HG02973 (cell line): ENCODE measurements around the gene MED29.

Source experiments
- ATAC-seq: cut with Tn5 transposase; IDR thresholded peaks from one replicate; pipeline ENCODE4 v1.9.1; 2021; ENCODE audit warnings: moderate library complexity; ENCODE audit not compliant: unreplicated experiment

MED29 gene

DNA sequence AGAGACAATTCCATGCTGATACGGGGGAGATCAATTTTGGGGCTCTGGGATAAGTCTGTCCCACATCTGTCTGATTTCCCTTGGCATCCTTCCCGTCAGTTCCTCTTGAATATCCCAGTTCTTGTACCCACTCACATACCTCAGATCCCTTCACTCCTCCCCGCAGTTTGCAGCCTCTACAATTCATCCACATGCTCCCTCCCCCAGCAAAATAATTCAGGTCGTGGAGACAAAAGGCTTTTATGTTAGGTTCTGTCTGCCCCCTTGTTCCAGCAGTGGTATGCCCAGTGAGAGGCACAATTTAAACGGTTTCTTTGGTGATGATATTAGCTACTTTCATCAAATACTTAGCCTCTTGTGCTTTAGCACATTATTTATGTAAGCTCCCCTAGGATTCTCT is 35.0 kb downstream of the MED29 start:
- no peak for ATAC-seq

DNA sequence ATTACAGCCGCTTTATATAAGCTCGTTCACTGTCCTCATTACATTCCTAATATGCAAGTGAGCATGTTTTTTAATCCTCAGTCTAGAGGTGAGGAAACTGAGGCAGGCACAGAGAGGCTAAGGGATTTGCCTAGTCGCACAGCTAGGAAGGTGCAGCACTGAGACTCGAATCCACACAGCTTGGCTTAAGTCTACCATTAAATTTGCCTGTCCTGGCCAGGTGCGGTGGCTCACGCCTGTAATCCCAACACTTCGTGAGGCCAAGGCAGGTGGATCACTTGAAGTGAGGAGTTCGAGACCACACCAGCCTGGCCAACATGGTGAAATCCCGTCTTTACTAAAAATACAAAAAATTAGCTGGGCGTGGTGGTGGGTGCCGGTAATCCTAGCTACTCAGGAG is 36.5 kb downstream of the MED29 start:
- ATAC-seq: no peak

DNA sequence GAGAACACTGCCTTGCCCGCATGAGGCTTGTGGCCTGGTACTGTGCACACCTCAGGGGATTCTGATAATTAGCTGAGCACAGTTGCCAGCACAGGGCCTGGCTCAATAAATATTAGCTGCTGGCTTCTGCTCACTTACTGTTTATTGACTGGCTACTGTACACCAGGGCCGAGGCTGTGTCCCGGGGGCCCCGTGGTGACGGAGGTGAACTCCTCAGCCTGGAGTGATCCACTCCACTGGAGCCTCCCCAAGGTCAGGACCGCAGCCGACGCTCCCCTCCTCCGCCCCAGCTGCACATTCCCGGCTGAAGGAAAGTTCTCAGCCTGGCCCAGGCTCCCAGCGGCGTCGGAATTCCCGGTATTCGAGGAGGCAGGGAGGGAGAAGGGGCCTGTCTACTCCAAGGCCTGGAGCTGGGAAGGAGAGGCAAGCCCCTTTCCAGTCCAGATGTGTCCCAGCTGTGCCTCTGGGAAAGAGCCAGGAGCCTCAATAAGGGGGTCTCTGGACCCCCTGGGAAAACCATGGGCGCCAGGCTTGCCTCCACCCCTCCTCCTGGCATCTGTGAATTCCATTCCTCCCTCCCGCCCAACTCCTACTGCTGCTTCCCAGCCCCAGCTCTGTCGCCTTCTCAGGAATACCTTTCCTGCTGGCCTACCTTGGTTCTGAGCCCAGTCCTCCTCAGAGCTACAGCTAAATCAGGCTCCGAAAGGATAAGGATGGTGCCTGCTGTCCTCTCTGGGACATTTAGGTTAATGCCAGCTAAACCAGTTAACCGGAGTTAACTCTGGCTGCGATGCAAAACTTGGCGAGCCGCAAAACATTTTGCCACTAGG is 37.3 kb downstream of the MED29 start:
- no peak for ATAC-seq

DNA sequence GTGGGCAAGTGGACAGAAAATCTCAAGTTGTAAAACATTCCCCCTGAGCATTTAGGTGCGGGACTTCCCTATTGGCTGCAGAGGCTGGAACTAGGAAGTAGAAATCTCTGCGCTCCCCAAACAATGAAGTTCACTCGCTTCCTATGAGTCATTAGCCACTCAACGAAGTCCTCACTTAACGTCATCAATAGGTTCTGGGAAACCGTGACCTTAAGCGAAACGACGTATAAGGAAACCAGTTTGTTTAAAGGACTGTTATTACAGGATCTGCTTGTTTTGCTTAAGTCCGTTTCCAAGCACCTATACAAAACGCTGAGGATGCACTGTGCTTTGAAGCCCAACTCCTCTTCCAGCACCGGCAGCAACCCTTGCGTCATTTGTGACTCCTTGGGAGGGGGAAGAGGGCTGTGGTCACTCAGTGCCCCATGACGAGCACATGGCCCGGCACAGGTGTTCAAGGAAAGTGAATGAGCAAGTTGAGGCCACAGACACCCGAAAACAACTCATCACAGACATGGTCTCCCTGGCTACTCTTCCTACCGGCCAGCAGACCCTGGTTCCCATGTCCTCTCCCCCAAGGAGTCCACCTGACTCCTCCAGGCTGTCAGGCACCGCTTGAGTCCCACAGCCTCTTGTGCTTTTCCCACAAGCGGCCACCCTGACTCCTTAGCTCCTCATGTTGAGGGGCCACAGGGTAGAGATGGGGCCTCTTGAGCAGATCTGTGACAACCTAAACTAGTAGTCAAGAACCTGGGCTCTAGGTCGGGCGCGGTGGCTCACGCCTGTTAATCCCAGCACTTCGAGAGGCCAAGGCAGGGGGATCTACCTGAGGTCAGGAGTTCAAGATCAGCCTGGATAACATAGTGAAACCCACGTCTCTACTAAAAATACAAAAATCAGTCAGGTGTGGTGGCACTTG is 39.8 kb downstream of the MED29 start:
- ATAC-seq: peak; percentile 43

DNA sequence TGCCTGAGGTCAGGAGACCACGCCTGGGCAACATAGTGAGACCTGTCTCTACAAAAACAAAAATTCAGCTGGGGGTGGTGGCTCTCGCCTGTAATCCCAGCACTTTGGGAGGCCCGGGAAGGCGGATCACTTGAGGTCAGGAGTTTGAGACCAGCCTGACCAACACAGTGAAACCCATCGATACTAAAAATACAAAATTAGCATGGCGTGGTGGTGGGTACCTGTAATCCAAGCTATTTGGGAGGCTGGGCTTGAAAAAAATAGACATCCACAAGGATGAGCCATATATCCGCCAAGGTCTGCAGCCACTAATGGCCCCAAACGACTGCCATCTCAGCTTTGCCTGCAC is 41.5 kb downstream of the MED29 start:
- ATAC-seq: no peak

DNA sequence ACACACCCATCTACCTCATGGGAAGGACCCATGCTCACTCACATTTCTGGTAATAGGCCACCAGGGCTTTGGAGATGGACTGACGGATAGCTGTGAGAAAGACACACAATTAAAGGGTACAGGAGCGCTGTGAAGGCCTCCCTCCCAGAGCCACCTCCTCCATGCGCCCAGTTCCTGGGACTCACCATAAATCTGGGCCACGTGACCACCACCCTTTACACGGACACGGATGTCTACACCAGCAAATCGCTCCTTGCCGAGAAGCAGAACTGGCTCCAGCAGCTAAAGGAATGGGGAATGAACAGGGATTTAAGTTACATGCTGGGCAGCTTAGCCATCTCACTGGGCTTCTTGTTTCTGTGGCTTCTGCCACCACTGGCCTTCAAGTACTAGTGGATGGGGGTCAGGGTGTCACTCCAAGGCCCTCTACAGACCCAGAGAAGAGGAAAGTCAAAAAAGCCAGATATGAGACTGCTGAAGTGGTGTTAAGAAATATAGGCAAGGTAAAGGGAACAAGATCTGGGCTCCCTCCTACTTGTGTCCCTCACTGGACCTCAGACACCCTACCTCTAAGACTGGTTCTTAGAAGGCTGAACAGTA is 42.4 kb downstream of the MED29 start:
- no peak for ATAC-seq

DNA sequence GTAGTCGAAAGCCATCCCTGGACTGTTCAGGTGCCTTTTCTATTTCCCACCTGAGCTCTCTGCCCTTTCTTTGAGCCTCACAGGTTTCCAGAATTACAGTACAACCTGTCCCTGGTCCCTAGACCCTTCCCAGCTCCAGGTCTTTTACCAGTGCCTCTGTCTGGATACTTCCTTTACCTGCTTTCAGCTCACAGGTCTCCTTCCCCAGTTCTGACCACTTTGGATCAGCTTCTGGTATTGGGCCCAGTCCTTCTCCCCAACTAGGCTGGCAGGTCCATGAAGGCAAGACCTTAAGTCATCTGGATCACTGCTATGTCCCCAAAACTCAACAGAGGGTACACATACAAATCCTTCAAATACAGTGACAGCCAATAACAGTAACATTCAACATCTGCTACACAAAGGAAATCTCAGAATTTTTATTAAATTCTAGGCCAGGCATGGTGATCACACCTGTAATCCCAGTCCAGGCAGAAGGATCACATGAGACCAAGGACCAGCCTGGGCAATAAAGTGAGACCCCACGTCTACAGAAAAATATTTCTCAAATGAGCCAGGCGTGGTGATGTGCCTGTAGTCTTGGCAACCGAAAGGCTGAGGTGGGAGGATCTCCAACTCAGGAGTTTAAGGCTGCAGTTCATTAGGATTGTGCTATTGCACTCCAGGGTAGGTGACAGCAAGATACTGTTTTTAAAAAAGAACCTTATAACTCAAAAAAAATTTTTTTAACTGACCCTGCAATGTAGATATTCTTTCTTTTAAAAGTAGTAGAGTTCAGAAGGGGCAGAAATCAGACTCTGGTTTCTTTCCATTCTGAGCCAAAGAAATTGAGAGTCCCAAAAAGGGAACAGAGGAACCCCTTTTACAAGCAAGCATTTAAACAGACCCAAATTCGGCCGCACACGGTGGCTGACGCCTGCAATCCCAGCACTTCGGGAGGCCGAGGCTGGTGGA is 43.2 kb downstream of the MED29 start:
- ATAC-seq: no peak

DNA sequence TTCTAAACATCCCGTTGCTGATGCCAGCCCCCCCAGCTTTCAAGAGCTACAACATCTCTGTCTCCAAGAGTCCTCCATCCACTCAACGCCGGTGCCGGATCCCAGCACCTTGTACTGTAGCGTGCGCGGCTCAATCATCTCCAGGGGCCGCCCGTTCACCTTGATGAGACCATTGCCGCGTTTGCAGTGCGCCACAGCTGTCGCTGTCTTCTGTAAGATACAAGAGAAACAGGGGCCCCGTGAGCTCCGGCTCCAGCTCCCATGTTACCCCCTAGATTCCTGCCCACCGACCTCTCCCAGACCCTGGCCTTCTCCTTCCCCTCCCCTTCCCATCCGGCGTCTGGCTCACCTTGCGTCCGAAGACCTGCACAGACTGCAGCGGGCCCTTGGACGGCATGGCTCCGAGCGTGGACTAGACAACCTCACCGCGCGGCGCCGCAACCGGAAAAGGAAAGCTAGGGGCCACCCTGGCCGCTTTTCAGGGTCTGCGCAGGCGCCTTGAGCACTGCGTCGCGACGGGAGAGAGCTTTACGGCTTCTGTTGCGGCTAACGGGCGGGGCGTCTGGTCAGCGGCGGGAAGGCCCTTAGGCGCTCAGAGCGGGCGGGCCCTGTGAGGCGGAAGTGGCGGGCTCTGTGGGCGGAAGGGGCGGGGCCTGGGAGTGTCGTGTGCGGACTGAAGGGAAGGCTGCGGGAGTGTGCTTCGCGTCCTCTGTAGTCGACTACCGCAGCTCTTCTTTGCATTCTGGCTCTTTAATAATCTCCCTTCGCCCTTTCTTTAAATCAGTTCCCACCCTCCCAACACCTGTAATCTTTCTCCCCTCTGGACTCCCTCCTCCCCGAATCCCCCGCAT is 44.5 kb downstream of the MED29 start, which contains the start of gene RPS16:
Gene RPS16 (minus strand): TSS at position 451 of the 851 bp plus-strand sequence. CDS start 54 bp downstream, at position 397.
- ATAC-seq: peak; percentile 65

DNA sequence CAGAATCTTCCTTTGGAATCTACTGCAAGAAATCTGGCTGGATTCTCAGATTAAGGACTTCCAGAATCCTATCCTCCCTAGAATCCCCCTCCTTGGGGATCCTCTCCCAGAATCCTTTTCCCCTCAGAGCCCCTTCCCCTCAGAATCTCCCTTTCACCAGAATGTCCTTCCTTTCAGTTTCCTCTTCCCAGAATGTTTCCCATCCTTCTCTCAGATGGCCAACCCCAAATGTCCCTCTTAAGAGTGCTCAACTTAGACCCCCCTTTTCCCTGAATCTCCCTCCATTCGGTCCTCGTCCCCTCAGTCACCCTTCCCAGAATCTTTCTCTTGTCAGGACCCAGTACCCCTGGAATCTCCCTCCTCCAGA is 45.2 kb downstream of the MED29 start:
- ATAC-seq: no peak

DNA sequence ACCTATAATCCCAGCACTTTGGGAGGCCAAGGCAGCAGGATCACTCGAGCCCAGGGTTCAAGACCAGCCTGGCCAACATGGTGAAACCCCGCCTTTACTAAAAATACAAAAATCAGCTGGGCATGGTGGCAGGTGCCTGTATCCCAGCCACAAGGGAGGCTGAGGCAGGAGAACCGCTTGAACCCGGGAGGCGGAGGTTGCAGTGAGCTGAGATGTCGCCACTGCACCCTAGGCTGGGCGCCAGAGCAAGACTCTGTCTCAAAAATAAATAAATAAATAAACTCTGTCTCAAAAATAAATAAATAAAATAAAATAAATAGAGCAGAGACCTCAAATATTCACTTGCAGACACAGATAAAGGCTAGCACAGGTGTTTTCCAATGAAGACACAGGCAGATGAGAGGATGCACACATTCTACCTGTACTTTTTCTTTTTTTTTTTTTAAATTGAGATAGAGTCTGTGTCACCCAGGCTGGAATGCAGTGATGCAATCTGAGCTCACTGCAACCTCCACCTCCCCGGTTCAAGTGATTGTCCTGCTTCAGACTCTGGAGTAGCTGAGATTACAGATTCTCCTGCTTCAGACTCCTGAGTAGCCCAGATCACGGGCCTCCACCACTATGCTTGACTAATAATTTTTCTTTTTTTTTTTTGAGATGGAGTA is 47.2 kb downstream of the MED29 start:
- ATAC-seq: no peak

DNA sequence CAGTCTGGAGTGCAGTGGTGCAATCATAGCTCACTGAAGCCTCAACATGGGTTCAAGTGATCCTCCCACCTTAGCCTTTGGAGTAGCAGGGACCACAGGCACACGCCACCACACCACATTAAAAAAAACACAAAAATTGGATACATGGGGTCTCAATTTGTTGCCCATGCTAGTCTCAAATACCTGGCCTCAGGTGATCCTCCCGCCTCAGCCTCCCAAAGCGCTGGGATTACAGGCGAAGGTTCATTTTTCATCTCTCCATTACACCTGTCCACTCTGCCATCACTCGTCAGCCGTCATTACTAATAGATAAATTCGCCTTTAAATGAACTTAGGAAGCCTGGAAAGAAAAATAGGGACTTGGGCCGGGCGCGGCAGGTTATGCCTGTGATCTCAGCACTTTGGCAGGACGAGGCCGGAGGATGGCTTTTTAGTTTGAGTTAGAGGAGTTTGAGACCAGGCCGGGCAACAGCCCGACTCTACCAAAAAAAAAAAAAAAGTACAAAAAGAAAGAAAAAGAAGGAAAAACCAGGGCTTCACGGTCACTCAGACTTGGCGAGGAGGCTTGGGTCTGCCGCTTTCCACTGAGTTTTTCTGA is 53.5 kb downstream of the MED29 start:
- ATAC-seq: no peak

DNA sequence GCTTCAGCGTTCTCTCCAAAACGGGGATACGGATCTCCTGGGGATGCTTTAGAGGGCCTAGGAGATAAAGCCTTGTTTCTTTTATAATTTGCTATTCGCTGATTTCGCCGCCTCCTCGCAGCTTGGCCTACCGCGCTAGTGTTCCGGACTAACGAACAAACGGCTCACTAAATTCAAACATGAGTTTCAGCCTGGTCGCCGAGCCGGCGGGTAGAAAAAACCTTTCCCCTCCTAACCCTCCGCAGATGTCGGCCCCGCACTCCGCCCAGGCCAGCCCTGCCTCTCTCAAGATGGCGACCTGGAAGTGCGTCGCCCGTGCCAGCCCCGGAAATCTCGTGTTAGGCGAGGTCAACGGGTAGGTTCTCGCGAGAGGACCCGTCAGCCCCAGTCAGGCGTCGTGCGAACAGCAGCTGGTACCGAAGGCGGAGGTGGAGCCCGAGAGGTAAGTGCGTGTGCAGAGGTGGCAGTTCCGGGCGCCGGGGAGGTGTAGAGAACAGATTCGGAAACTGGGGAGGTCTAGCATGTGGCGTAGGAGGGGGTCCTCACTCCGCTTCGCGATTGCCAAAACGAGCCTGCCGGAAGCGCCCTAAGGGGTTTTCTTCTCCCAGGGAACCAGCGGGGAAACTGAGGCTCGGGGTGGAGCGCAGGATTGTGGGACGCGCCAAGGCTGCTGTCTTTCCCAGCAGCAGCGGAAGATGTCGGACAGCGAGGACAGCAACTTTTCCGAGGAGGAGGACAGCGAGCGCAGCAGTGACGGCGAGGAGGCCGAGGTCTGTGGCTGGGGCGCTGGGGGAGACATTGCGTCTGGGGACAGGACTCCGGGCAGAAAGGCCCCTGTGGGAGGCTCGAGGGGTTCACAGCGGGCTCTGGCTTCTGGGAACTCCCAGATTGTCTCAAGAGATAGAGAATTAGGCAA is 54.3 kb downstream of the MED29 start, which contains the start of gene SUPT5H:
Gene SUPT5H (plus strand): TSS at position 387 of the 916 bp plus-strand sequence. CDS start 309 bp downstream, at position 696.
- peak; percentile 76 for ATAC-seq

DNA sequence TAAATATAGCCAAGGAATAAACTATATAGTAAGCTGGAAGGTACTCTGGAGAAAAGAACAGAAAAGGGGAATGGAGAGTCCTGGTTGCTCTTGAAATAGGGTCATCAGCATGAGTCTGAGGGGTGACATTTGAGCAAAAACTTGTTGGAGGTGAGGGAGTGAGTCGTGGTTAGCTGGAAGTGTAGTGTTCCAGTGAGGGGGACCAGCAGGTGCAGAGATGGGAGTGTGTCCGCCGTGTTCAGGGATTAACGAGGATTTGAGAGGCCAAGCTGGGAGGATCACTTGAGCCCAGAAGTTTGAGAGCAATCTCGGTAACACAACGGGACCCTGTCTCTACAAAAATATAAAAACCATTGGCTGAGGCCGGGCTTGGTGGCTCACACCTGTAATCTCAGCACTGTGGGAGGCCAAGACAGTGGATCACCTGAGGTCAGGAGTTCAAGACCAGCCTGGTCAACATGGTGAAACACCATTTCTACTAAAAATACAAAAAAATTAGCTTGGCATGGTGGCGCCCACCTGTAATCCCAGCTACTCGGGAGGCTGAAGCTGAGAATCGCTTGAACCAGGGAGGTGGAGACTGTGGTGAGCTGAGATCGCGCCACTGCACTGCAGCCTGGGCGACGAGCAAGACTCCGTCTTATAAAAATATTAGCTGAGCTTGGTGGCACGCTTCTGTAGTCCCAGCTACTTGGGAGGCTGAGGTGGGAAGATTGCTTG is 55.3 kb downstream of the MED29 start:
- no peak for ATAC-seq

DNA sequence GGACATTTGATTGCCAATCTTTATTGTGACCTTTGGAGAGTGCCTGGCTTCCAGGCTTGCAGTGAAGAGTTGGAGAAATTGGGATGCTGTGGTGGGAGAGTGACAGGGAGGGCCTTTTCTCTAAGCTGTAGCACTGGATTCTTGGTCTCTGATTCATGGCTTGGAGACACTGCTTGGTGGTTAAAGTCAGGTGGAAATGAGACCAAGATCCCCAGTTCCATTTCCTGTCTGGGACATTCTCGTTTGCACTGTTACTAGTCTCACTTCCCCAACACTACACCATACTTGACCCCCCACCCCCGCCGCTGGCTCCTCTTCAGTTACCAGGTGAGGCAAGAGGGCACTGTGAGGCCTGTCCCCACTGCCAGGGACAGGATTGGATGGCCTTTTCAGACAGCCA is 57.1 kb downstream of the MED29 start:
- ATAC-seq: peak; percentile 32

DNA sequence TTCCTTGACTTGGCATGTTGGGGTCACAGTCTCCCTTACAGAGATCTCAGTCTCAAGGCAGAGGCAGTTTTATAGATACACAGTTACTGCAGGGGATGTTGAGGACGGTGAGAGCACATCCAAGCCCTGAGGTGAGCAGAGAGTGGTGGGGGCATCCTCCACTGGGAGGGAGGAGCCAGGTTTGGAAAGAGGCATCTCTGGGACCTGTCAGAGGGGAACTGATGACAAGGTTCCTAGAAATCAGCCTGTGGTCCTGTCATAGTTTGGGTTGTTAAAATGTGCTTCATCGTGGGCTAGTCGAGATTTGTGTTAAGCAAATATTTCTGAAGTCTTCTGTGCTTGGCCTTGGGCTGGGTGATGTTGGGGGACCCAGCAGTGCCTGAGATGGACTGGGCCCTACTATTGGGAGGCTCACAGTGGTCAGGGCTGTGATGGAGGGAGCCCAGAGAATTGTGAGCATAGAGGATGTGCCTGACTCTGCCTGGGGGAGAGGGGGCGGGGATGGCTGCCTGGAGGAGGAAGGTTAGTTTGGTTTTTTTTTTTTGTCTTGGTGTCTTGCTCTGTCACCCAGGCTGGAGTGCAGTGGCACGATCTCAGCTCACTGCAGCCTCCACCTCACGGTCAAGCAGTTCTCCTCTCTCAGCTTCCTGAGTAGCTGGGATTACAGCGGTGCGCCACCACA is 58.1 kb downstream of the MED29 start:
- ATAC-seq: no peak
